H1 (cell line): ENCODE data around the gene MRPS24. TPM values are rescaled to one million over a fixed set of nuclear protein-coding genes. Genes with fewer than 3 reads are reported as not detected.
A peak's percentile ranks its signal among the peaks of the same experiment; 100 is the strongest.

ENCODE experiments used
- CTCF ChIA-PET: fragments of 300-600 bp; sonication (Branson Sonifier 250); formaldehyde crosslinking; loops from one replicate; lab custom pipeline; 2021; ENCODE audit not compliant: partially characterized antibody; lab: Charles Lee
- POLR2A ChIA-PET: fragments of 300-600 bp; sonication (Branson Sonifier 250); formaldehyde crosslinking; loops from one replicate; lab custom pipeline; 2021; ENCODE audit warnings: inconsistent platforms; ENCODE audit not compliant: partially characterized antibody; lab: Charles Lee
- DNase-seq, 2 experiments: peaks; one replicate each; pipeline versions ENCODE4 v3.0.0 to v3.0.0-alpha.2; 2010 to 2022; ENCODE audit warnings: low spot score in 2 of 2, low read depth in 1 of 2, mixed read lengths in 1 of 2
- FAIRE-seq: peaks from 2 replicates; lab custom pipeline; 2011; peaks lifted over from hg19 to GRCh38; lab: Jason Lieb, UNC
- H2AFZ ChIP-seq: 2 replicates; pipeline ENCODE4 v1.8.1; 2012; ENCODE audit warnings: low read length, inconsistent platforms
- H2AK5ac ChIP-seq: 2 replicates; pipeline ENCODE4 v1.6.1; 2013; ENCODE audit warnings: low read depth, low read length
- H2BK120ac ChIP-seq: replicated peaks from 2 replicates; pipeline ENCODE3; 2013; ENCODE audit warnings: low read depth, low read length, inconsistent platforms
- H2BK12ac ChIP-seq: 2 replicates; pipeline ENCODE4 v1.6.1; 2013; ENCODE audit warnings: low read depth, low read length
- H2BK15ac ChIP-seq: 2 replicates; pipeline ENCODE4 v1.6.1; 2013; ENCODE audit warnings: low read length
- H2BK20ac ChIP-seq: 2 replicates; pipeline ENCODE4 v1.6.1; 2013; ENCODE audit warnings: low read length
- H2BK5ac ChIP-seq: 2 replicates; pipeline ENCODE4 v1.6.1; 2013; ENCODE audit warnings: low read depth, low read length
- H3K14ac ChIP-seq: 2 replicates; pipeline ENCODE4 v1.6.1; 2013; ENCODE audit warnings: inconsistent platforms; ENCODE audit not compliant: insufficient read length
- H3K18ac ChIP-seq: 2 replicates; pipeline ENCODE4 v1.6.1; 2013; ENCODE audit warnings: low read length; ENCODE audit errors: extremely low read depth
- H3K23ac ChIP-seq: 2 replicates; pipeline ENCODE4 v1.6.1; 2013; ENCODE audit warnings: inconsistent platforms; ENCODE audit not compliant: insufficient read length
- H3K23me2 ChIP-seq: 2 replicates; pipeline ENCODE4 v1.6.1; 2013; ENCODE audit warnings: low read depth, low read length
- H3K27ac ChIP-seq: 2 replicates; pipeline ENCODE4 v1.6.1; 2011; ENCODE audit warnings: low read depth, low read length, inconsistent platforms
- H3K27me3 ChIP-seq, 4 experiments: replicated peaks in 1 of 4; 1 replicate in 1 of 4; 2 replicates in 3 of 4; pipeline versions ENCODE4 v1.6.1 to v1.8.1; 2011 to 2013; ENCODE audit warnings: low read length in 3 of 4, mild to moderate bottlenecking in 3 of 4, inconsistent platforms in 2 of 4, mixed read lengths in 2 of 4, moderate library complexity in 1 of 4; ENCODE audit not compliant: control insufficient read depth in 3 of 4, insufficient read depth in 3 of 4; ENCODE audit errors: extremely low read depth in 1 of 4
- H3K36me3 ChIP-seq, 4 experiments: 2 replicates each; pipeline versions ENCODE4 v1.6.1 to v1.8.1; 2011 to 2013; ENCODE audit warnings: mild to moderate bottlenecking in 4 of 4, low read length in 3 of 4, moderate library complexity in 2 of 4, control low read depth in 1 of 4, inconsistent platforms in 1 of 4; ENCODE audit not compliant: insufficient read depth in 4 of 4, control insufficient read depth in 2 of 4
- H3K4ac ChIP-seq: replicated peaks from 2 replicates; pipeline ENCODE3; 2013; ENCODE audit warnings: low read length, low read depth, mixed read lengths, inconsistent platforms; ENCODE audit not compliant: insufficient read length
- H3K4me1 ChIP-seq, 4 experiments: replicated peaks in 1 of 4; 1 replicate in 1 of 4; 2 replicates in 3 of 4; pipeline versions ENCODE4 v1.6.1 to v1.8.1; 2011 to 2013; ENCODE audit warnings: low read length in 3 of 4, inconsistent platforms in 2 of 4, mixed read lengths in 1 of 4; ENCODE audit not compliant: insufficient read depth in 4 of 4, control insufficient read depth in 3 of 4
- H3K4me2 ChIP-seq, 2 experiments: 2 replicates each; pipeline versions ENCODE4 v1.6.1 to v1.8.1; 2011 to 2013; ENCODE audit warnings: low read depth in 2 of 2, low read length in 2 of 2, control low read depth in 1 of 2, inconsistent platforms in 1 of 2, mild to moderate bottlenecking in 1 of 2; ENCODE audit not compliant: insufficient read depth in 1 of 2
- H3K4me3 ChIP-seq, 4 experiments: fragments of 200-600, 300-600 bp in 1 of 4; sonication (generic), shearing (Covaris generic), sonication (Bioruptor Twin) in 1 of 4; 2 replicates each; pipeline versions ENCODE4 v1.5.1 to v1.8.1; 2011 to 2016; ENCODE audit warnings: low read length in 4 of 4, low read depth in 3 of 4, control low read depth in 2 of 4, inconsistent platforms in 2 of 4, mild to moderate bottlenecking in 2 of 4, mixed read lengths in 1 of 4, moderate library complexity in 1 of 4; ENCODE audit not compliant: insufficient read depth in 2 of 4; ENCODE audit errors: extremely low read depth in 1 of 4
- H3K56ac ChIP-seq: replicated peaks from 2 replicates; pipeline ENCODE3; 2013; ENCODE audit warnings: low read depth, mild to moderate bottlenecking, mixed read lengths, low read length, inconsistent platforms; ENCODE audit not compliant: insufficient read length
- H3K79me1 ChIP-seq: 2 replicates; pipeline ENCODE4 v1.6.1; 2013; ENCODE audit warnings: low read depth, low read length, control low read depth
- H3K79me2 ChIP-seq, 2 experiments: 2 replicates each; pipeline versions ENCODE4 v1.6.1 to v1.8.1; 2012 to 2013; ENCODE audit warnings: low read length in 2 of 2, mild to moderate bottlenecking in 2 of 2, inconsistent platforms in 1 of 2; ENCODE audit not compliant: insufficient read depth in 2 of 2, control insufficient read depth in 1 of 2
- H3K9ac ChIP-seq, 4 experiments: replicated peaks in 1 of 4; 1 replicate in 1 of 4; 2 replicates in 3 of 4; pipeline versions ENCODE4 v1.6.1 to v1.8.1; 2011 to 2013; ENCODE audit warnings: low read depth in 3 of 4, low read length in 3 of 4, control low read depth in 2 of 4, mild to moderate bottlenecking in 2 of 4, moderate library complexity in 2 of 4, inconsistent platforms in 1 of 4; ENCODE audit errors: extremely low read depth in 1 of 4
- H3K9me3 ChIP-seq, 2 experiments: 2 replicates each; pipeline versions ENCODE4 v1.6.1 to v1.8.1; 2012 to 2013; ENCODE audit warnings: mild to moderate bottlenecking in 2 of 2, moderate library complexity in 2 of 2, control low read depth in 1 of 2, inconsistent platforms in 1 of 2, low read depth in 1 of 2, low read length in 1 of 2, mixed read lengths in 1 of 2; ENCODE audit not compliant: insufficient read depth in 2 of 2
- H4K20me1 ChIP-seq, 2 experiments: replicated peaks in 1 of 2; 2 replicates each; pipeline versions ENCODE3 to v1.8.1; 2011 to 2013; ENCODE audit warnings: inconsistent platforms in 2 of 2, low read length in 2 of 2, mild to moderate bottlenecking in 1 of 2; ENCODE audit not compliant: insufficient read depth in 2 of 2, control insufficient read depth in 1 of 2
- H4K5ac ChIP-seq: 2 replicates; pipeline ENCODE4 v1.6.1; 2013; ENCODE audit warnings: low read length, low read depth, mixed read lengths, inconsistent platforms; ENCODE audit not compliant: insufficient read length
- H4K8ac ChIP-seq: 2 replicates; pipeline ENCODE4 v1.8.0; 2013; ENCODE audit warnings: mild to moderate bottlenecking, moderate library complexity, low read length, inconsistent platforms; ENCODE audit not compliant: insufficient read depth; ENCODE audit errors: extremely low read depth
- H4K91ac ChIP-seq: replicated peaks from 2 replicates; pipeline ENCODE3; 2013; ENCODE audit warnings: low read length, mixed read lengths, inconsistent platforms; ENCODE audit not compliant: insufficient read length
- CTBP2 ChIP-seq: IDR thresholded peaks from 2 replicates; pipeline ENCODE4 v1.7.0; 2011; ENCODE audit warnings: borderline replicate concordance, mild to moderate bottlenecking, moderate library complexity, mixed read lengths, low read length; ENCODE audit not compliant: insufficient read depth, insufficient read length
- SIN3A ChIP-seq, 2 experiments: IDR thresholded peaks in 1 of 2; conservative IDR thresholded peaks in 1 of 2; 2 replicates each; pipeline ENCODE4 v1.6.1; 2011 to 2012; ENCODE audit warnings: low read length in 2 of 2, improper control_type of control experiment in 1 of 2, low read depth in 1 of 2, mild to moderate bottlenecking in 1 of 2
- WGBS, 2 experiments: shearing (Covaris generic) in 1 of 2; methylation state at CpG; one replicate each; pipeline versions ENCODE4 v1.1.6 to v1.1.7; 2013 to 2015; ENCODE audit warnings: low lambda C conversion rate in 2 of 2, mixed read lengths in 2 of 2, inconsistent platforms in 1 of 2, low coverage in 1 of 2, missing lambda C conversion rate in 1 of 2; ENCODE audit not compliant: insufficient replicate concordance in 2 of 2, insufficient coverage in 1 of 2, insufficient read length in 1 of 2; ENCODE audit errors: extremely low coverage in 1 of 2, missing lambda C conversion rate in 1 of 2; 5-methylcytosine and 5-hydroxymethylcytosine counted together
- polyA plus RNA-seq, 7 experiments: library from polyadenylated mRNA; depleted of rRNA in 3 of 7; stranded (reverse) in 5 of 7; unstranded in 2 of 7; fragments of >200 nt in 5 of 7; fragments of 200-250 nt in 2 of 7; gene quantifications; 1 replicate in 5 of 7; 2 replicates in 1 of 7; 4 replicates in 1 of 7; pipeline versions ENCODE4 v1.2.1 to v1.2.3, GENCODE V29; 2011 to 2013; ENCODE audit warnings: missing spikeins in 2 of 7, mixed read lengths in 2 of 7
- total RNA-seq: library from RNA; stranded (reverse); fragmentation: NEBNext Ultra II Directional; extraction: Animal tissue kit (Norgen Biotek cat#: 25700); gene quantifications from 2 replicates; pipeline ENCODE4 v1.2.1, GENCODE V29; 2021

The MRPS24 gene
- total and polyA plus RNA-seq, 2 of the 8 experiments (the other 6 are each of a cell fraction or from before 2014, with no cell fraction given): 133 to 347 TPM

DNA sequence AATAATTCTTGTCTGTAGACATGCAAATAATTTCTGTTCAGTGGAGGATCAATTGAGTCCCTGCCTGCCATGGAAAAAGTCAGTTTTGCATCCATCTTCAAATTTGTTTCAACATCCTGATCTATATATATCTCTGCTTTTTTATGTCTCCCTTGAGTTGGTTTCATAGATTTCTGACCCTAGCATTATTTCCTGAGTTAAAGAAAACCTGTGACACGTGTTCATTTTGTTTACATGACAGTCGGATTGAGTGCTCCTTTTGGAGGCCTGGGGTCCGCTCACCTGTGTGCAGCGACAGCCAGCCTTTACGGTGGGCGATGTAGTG lies 674 bp downstream of the MRPS24 start:
- CTCF ChIA-PET: interaction anchor here (0.9 kb wide), 1 partner anchor 31 kb away, joined by 3 read pairs; no protein-coding TSS in a partner anchor
- H2BK15ac ChIP-seq: no peak overlapping the region
- H3K23me2 ChIP-seq: peaks cover 2% of the 10 kb centered on the region; the same call in 1 of the 2 replicates
- H3K79me1 ChIP-seq: 0 out of 2 replicates have a peak, but pooled peaks cover 2% of the 10 kb centered on the region
- no peak overlapping the region for H3K14ac ChIP-seq
- no peak for DNase-seq
- FAIRE-seq: no peak
- no peak overlapping the region for H2BK12ac ChIP-seq
- H3K36me3 ChIP-seq: peaks cover 0 to 19% (median 8%) of the 10 kb centered on the region in 4 experiments; a peak in 4 of 8 replicates
- peaks cover 3 to 14% (median 6%) of the 10 kb centered on the region in 4 experiments for H3K4me1 ChIP-seq
- peaks cover 0 to 3% of the 10 kb centered on the region in 2 experiments for H4K20me1 ChIP-seq
- no peak overlapping the region for H4K91ac ChIP-seq
- no peak overlapping the region for H2BK20ac ChIP-seq
- TF ChIP-seq SIN3A (conservative IDR thresholded peaks at IDR 0.05 in 1 of 2, IDR thresholded peaks at IDR 0.05 in 1 of 2; ENCODE audit: low read depth in 1 of 2, low read length in 2 of 2) (peak in 1 of 2 experiments; percentile 39; a peak in 1 of 4 replicates), CTBP2 (no peak)
- TF ChIP-seq, all 59 proteins: peak for 1
- H3K4me3 ChIP-seq: peak overlapping the region; percentile 69 to 90 (median 82)
- H3K27ac ChIP-seq: no peak overlapping the region
- no peaks in the 10 kb centered on the region for H3K27me3 ChIP-seq
- no peak overlapping the region for H3K18ac ChIP-seq
- H4K8ac ChIP-seq: peak overlapping the region; percentile 39; the same call in 1 of the 2 replicates
- no peak overlapping the region for H3K23ac ChIP-seq
- no peaks in the 10 kb centered on the region for H3K79me2 ChIP-seq
- no peak overlapping the region for H3K56ac ChIP-seq
- H3K4ac ChIP-seq: no peak overlapping the region
- no peak overlapping the region for H2BK120ac ChIP-seq
- peak overlapping the region; percentile 93; the same call in 1 of the 2 replicates for H2BK5ac ChIP-seq
- H2AFZ ChIP-seq: no peak overlapping the region
- no peak overlapping the region for H4K5ac ChIP-seq
- H3K4me2 ChIP-seq: peak overlapping the region; percentile 78 to 90
- POLR2A ChIA-PET: interaction anchor here (1.1 to 1.9 kb wide), 3 partner anchors 11 to 58 kb away, joined by 3 to 7 read pairs (median 4); partner anchors contain the start of gene UBE2D4
- no peak overlapping the region for H2AK5ac ChIP-seq
- H3K9me3 ChIP-seq: no peaks in the 10 kb centered on the region
- 7% methylated on average over 6 of the region's 6 CpGs; no CpG with 5 or more reads in 1 of the 2 experiments for WGBS, 2 experiments
- H3K9ac ChIP-seq: peak overlapping the region in 3 of 4 experiments; percentile 26 to 52 (median 42); a peak in 5 of 7 replicates
